HG02973 (cell line): ENCODE data around the gene MYO1C.
"Not testable (repeated sequence)": the region's sequence is repeated elsewhere in the genome, so short reads cannot be mapped to it uniquely, and the experiment has no call there.

ENCODE experiments used
- ATAC-seq: cut with Tn5 transposase; IDR thresholded peaks from one replicate; pipeline ENCODE4 v1.9.1; 2021; ENCODE audit warnings: moderate library complexity; ENCODE audit not compliant: unreplicated experiment

The MYO1C gene

DNA sequence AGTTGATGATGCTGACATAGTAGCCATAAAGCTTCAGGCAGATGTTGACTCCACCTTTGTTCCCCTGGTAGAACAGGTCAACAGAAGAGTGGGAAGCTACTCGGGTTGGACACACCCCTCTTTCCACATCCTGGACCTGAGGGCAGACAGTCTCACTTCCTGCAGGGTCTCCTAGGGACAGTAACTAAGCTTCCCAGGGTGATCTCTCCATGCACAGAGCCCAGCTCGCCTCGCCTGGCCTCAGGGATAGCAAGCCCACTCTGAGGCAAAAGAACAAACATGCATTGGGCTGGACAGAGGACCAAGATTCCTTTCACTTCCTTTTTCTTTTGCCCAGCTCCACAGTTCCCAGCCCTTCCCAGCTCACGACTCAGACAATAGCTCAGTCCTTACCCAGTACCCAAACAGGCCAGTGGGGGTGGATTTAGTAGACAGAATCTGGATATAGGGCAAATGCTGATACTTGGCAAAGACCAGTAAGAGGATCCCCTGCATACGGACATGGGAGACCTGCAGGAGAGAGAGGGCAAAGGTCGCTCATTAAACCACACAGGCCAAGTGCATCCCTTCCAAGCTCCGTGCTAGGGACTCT lies 16.9 kb upstream of the MYO1C start:
- ATAC-seq = no peak

DNA sequence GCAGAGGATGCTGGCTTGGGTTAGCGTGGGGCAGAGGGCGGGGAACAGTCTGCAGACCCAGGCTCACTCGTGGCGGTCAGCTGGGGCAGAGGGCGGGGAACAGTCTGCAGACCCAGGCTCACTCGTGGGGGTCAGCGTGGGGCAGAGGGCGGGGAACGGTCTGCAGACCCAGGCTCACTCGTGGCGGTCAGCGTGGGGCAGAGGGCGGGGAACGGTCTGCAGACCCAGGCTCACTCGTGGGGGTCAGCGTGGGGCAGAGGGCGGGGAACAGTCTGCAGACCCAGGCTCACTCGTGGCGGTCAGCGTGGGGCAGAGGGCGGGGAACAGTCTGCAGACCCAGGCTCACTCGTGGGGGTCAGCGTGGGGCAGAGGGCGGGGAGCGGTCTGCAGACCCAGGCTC lies 16.2 kb upstream of the MYO1C start:
- ATAC-seq = not testable (repeated sequence)

DNA sequence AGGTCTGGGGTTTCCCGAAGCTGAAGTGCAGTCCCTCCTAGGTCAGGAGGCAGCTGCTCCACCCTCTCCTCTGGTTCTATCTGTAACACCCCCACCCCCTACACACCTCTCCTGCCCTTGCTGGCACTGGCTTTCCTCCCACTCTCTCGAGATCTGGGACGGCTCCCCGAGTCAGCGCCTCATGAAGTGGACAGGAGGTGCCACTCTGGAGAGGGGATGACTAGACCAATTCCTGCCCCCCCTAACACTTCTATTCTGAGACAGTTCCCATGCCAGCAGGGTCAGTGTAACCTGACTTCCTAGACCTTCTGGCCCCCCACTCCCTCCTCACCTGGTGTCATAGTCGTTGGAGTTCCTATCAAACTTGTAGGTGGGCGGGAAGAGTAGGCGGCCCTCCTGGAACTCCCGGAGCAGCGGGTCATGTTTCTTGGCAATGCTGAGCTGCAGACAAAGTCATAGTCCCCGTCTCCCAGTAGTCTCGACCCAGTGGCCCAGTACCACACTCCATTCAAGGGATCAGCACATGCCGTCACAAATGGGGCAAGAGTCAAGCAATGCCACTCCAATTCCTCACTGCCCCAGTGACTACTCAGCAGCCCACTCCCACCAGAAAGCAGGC lies 14.3 kb upstream of the MYO1C start:
- no peak for ATAC-seq

DNA sequence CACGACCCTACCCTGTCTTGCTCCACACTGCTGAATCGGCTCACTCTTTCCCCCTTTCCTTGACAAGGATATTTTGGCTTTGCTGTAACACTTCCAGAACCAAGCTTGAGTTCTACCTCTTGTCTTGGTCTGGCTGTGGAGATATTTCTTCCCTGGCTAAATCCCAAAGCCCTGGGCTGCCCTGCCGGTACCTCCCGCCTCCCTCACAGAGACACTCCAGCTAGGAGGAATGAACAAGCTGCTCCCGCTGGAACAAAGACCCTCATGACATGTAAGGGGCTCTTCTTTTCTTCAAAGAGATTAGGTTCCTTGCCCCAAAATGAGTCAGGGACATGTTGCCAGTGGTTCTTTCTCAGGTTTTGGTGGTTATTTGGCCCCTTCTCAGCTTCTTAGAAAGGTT lies 13.1 kb upstream of the MYO1C start:
- no peak for ATAC-seq

DNA sequence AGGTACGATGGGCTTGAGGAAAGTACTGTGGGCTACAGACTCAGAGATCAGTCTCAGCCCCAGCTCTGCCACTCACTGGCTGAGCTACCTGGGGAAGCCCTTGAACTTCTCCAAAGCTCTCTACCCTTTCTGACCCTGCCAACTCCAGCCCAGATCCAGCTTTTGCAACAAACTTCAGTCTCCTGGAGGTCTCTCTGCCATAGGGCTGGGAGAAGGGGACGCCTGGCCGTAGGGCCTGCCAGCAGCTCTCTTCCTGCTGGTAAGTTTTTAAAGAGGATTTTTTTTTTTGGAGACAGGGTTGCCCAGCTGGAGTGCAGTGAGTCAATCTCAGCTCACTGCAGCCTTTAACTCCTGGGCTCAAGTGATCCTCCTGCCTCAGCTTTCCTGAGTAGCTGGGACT lies 12.4 kb upstream of the MYO1C start:
- ATAC-seq = no peak

DNA sequence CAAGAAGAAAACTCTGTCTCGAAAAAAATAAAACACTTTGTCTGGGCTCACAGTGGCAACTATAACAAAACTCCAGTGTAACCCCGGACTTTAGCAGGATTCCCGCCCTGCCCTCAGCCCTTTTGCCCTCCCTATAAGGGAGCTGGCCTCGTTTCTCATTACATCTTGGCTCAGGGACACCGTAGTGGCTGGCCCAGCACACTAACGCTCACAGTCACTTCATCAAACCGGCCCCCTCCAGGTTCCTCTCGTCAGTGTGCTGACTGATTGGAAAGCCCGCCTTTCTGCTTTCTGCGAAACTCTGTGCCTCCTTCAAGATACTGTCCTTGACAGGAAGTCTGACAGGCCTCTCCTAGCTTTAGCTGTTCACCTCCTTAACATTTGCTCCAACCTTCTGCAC lies 11.2 kb upstream of the MYO1C start:
- ATAC-seq = no peak

DNA sequence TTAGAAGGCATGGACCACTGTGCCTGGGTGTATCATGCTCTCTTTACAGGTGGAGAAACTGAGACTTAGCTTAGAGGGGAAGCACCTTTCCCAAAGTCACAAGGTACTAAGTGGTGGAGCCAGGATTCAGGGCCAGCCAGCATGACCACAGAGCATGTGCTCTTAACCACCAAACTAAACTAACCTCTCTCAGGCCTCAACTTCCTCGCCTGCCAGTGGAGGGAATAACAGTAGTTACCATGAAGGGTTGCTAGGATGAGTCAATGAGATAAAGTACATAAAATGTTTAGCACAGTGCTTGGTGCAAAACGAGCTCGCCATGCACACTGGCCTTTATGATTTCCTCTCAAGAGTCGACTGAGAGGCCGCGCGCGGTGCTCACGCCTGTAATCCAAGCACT lies 6.4 kb upstream of the MYO1C start:
- no peak for ATAC-seq

DNA sequence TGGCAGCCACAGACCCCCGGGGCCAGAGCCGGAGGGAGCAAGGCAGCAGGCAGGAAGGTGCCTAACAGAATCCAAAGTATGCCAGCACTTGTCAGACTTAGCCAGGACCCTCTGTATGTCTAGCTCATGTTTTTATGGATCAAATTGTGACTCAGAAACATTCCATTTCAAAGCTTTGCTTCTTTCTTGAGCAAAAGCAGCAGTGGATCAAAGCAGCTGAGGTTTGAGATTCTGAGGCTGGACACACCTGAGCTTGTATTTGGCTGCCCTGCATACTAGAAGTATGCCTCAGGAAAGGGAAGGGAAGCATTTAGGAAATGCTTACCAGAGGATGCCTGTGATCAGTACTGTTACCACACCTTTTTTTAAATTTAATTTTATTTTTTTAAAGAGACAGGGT lies 5.7 kb upstream of the MYO1C start:
- ATAC-seq = no peak

DNA sequence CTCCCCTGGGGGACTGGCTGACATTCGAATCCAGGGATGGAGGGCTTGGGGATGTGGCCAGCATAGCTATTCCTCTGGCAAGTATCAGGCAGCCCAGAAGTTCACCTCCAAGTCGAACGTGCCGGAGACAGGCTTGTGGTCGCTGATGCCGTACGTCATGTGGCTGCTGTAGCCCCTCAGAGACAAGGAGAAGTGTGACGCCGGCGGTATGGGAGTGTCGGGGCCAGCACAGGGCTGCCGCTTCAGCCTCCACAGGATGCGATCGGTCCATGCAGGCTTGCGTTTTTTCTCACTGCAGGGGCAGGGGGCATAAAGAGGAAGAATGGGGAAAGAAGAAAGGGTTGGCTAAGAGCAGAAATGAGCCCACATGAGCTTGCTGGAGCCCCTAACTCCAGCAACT lies 5.3 kb upstream of the MYO1C start:
- no peak for ATAC-seq

DNA sequence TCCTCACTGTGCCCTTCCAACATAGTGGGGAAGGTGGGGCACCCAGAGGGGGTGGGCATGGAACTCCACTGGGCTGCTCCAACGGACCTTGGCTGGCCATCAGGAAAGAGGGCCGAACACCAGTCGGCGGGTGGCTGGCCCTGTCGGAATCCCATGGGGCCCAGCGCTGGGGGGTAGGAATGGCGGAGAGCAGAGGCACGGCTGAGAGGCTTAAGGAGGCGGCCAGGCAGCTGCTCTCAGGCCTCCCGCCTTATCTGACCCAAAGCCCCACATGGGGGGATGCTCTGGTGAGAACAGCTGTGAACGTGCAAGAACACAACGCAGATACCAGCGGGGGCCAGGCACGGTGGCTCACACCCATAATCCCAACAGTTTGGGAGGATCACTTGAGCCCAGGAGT lies 4.4 kb upstream of the MYO1C start:
- ATAC-seq = no peak

DNA sequence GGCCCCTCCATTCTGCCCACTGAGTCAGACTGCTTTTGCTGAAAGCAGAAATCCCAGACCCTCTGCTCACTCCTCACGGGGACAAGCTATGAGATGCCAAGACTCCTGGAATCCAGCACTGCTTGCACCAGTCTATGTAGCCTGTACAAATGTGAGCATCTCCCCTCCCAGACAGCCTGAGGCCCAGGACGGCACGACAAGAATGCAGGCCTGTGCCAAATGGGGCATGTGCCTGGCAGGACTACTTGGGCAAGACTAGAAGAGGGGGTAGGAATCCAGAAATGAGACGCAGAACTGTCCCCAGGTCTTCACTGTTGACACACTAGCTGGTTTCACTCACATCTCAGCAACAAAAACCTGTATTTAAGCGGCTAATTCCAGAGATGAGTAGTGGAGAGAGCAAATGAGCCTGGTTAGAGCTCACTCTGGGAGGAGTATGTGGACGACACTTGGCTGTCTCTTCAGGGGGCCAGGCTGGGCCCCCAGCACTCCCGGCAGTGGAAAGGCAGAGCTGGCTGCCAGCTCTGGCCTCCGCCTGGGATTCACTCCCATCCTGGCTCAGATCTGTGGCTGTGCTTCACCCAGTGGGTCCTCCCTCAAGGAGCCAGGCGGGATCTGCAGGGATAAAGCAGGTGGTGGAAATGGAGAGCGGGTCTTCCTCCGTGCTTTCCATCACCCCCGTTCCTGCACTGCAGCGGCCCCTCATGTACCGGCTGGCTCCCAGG lies 2.9 kb upstream of the MYO1C start:
- no peak for ATAC-seq

DNA sequence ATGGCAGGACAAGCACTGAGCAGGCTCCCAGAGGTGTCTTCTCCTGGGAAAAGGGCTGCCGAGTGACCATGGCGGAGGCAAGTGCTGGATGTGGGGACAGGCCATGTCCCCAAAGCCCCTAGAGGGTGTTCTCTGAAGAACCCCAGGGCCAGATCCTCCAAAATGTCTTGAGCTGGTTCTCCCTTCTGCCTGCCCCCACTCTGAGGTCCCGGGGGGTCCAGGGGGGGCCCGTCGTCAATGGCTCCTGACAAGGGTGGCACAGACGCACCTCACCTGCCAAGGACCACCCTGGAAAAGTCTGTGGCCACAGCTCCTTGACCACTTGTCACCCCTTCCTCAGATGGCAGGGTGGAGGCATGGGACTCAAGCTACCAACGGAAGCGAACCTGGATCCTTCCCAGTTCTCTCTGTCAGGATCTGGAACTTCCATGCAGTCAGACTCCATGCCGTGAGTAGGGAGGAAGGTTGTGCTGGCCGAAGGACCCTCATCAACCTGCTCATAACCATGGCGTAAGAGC lies 2.3 kb upstream of the MYO1C start:
- no peak for ATAC-seq

DNA sequence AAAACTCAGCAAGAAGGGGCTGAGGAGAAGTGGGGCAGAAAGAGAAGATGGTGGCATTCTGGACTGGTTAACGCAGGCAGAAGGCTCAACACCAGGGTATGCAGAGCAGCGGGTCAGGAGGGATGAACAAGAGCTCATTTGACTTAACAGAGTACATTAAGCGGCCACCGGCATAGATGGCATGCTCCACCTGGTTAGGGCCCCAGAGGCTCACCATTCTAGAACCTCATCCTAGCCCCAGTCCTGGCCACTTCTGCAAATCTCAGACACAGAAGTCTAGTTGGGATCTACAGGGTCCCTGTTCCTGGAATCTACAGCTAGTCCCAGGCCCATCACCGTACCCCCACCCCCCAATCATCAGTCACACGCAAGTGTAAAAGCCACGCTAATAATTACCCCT lies 1.7 kb upstream of the MYO1C start:
- no peak for ATAC-seq

DNA sequence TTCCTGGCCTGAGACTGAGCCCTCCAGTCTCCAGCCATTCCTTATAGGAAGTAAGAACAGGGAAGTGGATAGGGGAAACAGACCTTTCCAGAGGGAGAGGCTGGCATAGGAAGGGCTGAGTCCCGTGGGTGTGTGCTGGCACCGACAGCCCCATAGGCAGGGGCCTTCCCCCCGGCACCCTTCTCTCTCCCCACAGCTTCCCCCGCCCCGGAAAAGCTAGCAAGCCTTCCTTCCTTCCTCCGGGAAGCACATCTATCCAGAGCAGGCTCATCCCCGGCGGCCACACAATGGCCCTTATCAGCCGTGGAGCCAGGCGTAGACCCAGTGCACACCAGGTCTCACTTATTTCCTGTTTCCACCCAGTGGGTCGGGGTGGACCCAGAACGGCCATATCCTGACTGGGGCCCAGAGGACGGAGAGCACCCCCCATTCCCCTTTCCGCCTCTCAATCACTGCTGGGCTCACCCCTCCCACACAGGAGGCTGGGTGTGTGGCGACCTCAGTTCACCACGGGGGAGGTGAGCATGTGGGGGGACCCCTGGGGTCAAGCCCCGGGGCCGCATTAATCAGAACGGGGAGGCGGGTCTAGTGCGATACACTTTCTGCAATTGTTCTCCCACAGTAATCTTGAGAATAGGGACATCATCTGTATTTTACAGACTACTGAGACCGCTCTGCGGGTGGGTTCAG lies 950 bp upstream of the MYO1C start:
- no peak for ATAC-seq

DNA sequence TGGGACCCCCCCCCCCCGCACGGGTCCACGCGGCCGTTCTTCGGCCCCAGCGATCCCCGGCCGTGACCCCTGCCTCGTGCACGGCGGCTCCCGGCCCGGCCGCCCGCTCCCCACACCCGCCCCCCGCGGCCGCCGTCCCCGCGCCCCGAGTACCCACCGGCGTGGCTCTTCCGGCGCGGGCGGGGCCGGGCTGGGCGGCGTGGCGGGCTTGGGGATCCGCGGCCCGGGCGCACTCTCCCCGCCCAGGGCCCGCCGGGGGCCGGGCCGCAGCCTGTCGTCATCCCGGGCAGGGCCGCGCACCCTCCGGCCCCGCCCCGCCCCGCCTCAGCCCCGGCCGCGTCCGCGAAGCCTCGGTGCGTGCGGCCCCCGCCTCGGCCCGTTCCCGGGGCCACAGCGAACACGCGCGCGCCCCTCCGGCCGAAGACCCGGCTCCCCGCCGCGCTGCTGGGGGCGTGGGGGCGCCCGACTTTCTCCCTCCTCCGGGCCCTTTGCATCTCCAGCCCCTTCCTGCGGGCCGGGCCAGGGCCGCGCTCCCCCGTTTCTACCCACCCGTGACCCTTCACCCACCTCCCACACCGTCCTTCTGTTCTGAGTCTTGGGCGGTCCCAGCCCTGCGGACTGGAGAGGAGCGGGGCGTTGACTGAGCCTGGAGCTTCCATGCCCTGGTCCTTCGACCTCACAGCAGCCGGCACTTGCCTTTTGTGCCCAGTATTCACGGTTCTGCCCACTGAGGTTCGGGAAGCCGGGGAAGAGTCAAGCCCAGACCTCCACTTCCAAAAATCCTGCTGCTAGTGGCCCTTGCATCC lies 840 bp downstream of the MYO1C start:
- ATAC-seq = no peak

DNA sequence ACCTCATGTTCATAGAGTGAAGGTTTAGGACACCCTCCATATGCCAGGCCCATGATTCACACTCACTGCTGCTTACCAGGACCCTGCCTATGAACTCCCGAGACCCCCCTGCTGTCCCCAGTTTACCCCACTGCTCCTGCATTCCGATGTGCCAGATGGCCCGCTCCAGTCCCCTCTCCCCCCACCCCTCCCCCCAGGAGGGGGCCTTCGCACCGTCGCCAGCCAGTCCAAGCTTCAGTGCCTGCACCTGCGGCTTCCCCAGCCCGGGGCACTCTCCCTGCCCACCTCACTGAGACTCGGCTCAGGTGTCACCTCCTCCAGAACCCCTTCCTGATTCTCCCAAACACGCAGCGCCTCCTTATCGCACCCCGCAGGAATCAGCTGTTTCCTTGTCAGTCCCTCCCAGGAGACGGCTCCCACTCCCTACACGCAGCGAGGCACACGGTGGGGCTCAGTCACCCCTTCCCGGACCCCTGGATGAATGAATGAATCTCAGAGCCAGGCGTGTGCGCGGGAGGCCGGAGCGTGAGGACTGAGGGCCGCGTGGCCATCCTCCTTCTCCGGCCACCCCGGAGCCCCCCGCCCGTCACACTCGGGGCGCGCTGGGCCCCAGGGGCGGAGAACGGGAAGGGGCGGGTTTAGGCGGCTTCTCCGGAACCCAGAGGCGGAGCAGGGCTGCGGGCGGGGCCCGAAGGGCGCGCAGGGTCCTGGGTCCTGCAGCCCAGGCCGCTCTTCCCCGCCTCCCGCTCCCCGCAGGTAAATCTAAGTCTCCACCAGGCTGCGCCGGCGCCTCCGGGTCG lies 1.6 kb downstream of the MYO1C start:
- ATAC-seq = no peak

DNA sequence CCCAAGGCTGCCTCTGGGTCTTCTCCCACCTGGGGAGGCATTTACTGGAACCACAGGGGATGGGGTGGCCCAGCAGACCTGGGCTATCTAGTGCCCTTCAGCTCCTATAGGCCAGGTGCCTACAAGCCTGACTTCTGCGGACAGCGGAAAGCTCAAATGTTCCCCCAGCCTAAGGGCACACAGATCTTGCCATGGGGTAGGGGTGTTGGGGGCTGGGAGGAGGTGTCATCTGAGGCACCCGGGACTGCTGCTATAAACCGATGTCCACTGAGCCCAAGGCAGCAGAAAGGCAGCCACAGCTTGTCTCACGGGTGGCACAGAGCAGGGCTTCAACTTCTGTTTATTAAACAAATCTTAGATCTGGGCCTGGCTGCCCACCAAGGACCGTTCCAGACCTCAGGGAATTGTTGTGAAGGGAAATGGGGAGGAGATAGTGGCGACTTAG lies 3.6 kb downstream of the MYO1C start:
- no peak for ATAC-seq

DNA sequence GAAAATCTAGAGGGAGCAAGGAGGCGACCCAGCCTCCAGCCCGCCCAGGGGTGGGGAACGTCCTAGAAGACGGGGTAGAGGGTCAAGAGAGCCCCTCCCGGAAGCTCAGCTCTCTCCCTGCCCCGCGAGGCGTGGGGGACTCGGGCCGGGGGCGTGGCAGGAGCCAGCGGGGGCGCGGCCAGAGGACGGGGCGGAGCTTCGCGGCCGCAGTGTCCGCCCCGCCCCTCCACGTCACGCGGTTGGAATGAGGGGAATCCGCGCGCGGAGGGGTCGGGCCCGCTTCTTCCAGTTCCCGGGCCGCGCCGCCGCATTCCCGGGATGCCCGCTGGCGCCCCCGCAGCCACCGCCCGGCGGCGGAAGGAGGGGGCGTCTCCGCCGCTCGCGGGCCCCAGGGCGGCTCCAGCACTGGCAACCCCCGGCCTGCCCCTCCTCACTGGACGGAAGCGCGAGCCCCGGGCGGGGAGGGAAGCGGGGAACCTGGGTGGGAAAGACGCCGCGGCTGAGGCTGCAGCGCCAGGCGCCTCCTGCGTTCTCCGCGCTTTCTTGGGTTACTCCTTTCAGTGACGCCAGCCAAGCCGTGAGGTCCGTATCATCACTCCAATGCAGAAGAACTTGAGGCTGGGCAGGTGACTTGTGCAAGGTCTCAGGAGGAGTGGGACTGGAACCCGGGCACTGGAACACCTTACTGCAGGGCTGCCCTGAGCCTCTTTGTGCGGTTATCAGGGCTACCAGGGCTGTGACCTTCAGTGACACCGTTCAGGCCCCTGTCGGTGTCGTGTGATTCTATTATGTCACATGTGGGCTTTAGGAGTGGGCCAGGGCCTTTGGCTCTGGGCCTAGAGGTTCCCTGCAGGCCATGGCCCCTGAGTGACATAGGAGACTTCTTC lies 4.3 kb downstream of the MYO1C start:
- peak; percentile 26 for ATAC-seq
